Stimulated activated effector memory CD8-positive, alpha-beta T cell treated with anti-CD3 and anti-CD28 coated beads, Interleukin-12 subunit alpha, Interleukin-12 subunit beta, amount 100 ng/mL, for 72 hours (primary cell): Measurements from ENCODE around the gene ACSF3.
A peak's percentile ranks its signal among the peaks of the same experiment; 100 is the strongest.
"Not testable (repeated sequence)": the region's sequence is repeated elsewhere in the genome, so short reads cannot be mapped to it uniquely, and the experiment has no call there.

Experiments used
- ATAC-seq: fragments of 150-1000 bp; cut with Tn5 transposase; 2 replicates; pipeline ENCODE4 v1.10.0; 2021
- DNase-seq, 2 donors: peaks; one replicate each; pipeline ENCODE4 v3.0.0; 2021 to 2022; ENCODE audit warnings: low spot score in 2 of 2
- H3K27ac Mint-ChIP-seq: one replicate; pipeline ENCODE4 v1.8.0; 2022; ENCODE audit warnings: mild to moderate bottlenecking, mixed read lengths
- H3K36me3 Mint-ChIP-seq: one replicate; pipeline ENCODE4 v1.8.0; 2022; ENCODE audit warnings: mild to moderate bottlenecking, mixed read lengths
- H3K4me1 Mint-ChIP-seq: one replicate; pipeline ENCODE4 v1.8.0; 2022; ENCODE audit warnings: mixed read lengths
- H3K4me3 Mint-ChIP-seq: one replicate; pipeline ENCODE4 v1.8.0; 2022; ENCODE audit warnings: mild to moderate bottlenecking, mixed read lengths
- H3K9me3 Mint-ChIP-seq: one replicate; pipeline ENCODE4 v1.8.0; 2022; ENCODE audit warnings: mixed read lengths

Gene ACSF3

DNA sequence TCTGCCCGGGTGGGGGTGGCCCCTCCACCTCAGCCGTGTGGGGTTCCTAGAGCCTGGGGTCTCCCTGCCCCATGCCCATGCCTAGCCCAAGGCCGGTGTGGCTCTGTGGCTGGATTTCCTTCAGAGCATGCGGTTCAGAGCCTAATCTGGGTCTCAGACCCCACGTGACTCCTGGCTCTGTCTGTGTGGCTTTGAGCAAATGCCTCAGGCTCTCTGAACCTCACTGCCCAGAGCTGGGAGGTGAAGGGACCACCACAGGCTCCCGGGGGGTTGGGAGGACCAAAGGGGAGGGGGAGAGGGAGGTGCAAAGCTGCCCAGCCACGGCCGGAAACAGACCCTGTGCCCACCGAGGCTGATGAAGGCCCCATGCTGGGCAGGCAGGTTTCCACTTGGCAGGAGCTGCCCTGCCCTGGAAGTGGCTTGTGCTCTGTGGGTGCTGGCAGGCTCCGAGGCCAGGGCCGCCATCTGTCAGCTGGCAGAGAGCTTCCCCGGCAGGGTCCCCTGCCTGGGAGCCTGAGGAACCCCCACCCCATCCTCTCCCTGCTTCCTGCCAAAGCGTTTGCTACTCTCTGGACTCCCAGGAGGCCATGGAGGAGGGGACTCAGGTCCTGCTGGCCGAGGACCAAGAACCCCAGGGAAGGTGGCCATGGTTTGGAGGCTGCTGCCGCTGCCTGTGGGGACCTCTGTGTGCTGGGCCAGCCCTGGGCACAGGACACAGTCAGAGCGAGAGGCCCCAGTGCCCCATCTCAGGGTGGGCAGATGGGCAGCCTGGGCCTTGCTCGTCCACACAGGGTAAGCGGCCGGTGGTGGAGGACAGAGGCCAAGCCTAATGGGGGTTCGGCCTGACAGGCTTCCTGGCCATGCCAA, 81.9 kb downstream of the ACSF3 start:
- ATAC-seq (no peak), DNase-seq (no peak)
- Mint-ChIP-seq H3K9me3 (no peaks in the 10 kb centered on the region), H3K4me3 (no peak overlapping the region), H3K27ac (no peak overlapping the region), H3K36me3 (no peaks in the 10 kb centered on the region), H3K4me1 (peaks cover 6% of the 10 kb centered on the region)

DNA sequence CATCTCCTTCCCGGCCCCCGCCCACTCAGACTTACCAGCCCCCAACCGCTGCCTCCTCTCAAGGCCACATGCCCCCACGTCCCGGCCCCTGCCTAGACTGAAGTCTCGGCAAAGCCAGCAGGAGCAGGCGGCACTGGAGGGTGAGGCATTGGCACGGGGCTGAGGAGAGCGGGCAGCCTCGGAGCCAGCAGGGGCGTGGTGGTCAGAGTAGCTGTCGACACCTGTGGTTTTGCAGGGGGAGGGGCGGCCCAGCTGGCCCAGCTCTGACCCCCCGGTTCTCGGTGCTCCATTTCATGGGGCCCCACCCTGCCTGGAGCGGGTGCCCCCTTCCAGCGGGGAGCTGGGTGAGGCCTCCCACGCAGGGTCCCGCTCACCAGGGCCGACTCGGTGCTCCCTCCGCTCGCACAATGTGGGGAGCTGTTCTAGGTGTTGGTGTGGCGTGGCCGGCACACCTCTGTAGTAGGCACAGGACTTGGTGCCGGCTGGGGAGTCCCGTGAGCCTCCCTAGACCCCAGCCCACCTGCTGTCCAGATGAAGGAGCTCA, 82.6 kb downstream of the ACSF3 start:
- ATAC-seq (no peak), DNase-seq (no peak)
- no peaks in the 10 kb centered on the region for H3K4me1 Mint-ChIP-seq
- no peaks in the 10 kb centered on the region for H3K36me3 Mint-ChIP-seq
- no peak overlapping the region for H3K4me3 Mint-ChIP-seq
- H3K9me3 Mint-ChIP-seq: no peaks in the 10 kb centered on the region
- no peak overlapping the region for H3K27ac Mint-ChIP-seq

GRCh38 chr16:89176717-89177116, 83.1 kb downstream of the ACSF3 start:
- DNase-seq (no peak), ATAC-seq (no peak)
- H3K4me3 Mint-ChIP-seq: no peak overlapping the region
- peaks cover 3% of the 10 kb centered on the region for H3K36me3 Mint-ChIP-seq
- H3K9me3 Mint-ChIP-seq: no peaks in the 10 kb centered on the region
- no peaks in the 10 kb centered on the region for H3K4me1 Mint-ChIP-seq
- no peak overlapping the region for H3K27ac Mint-ChIP-seq

GRCh38 chr16:89177501-89177900, 83.8 kb downstream of the ACSF3 start:
- ATAC-seq (no peak), DNase-seq (no peak)
- Mint-ChIP-seq H3K9me3 (no peaks in the 10 kb centered on the region), H3K27ac (no peak overlapping the region), H3K36me3 (peaks cover 6% of the 10 kb centered on the region), H3K4me3 (no peak overlapping the region), H3K4me1 (no peaks in the 10 kb centered on the region)

DNA sequence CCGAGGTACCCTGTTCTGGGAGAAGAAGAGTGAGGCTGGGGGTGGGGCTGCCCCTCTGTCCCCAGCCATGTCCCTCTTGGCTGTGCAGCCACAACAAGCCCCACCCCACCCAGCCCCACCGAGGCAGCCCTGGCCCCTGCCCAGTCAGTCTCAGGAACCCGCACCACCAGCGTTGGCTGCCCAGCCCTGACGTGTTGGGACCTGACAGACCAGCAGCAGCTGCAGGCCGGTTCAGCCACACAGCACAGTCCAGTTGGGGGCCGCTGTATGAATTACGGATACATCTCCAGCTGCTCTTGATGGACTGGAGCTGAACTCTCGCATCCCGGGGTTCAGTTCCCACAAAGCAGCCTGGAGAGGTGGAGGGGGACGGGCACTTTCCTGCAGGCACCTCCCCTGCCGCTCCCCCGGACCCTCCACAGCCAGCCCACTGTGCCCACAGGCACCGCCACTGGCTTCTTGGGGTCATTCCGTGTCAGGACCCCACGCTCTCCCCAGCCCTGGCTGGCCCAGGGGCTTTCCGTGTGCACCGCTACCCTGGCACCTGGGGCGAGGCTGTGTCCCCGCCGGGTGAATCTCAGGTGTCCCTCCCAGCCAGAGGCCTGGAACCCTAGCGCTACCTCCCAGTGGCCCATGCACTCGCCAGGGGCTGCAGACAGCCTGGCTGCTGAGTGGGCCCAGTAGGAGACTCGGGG, 84.9 kb downstream of the ACSF3 start:
- DNase-seq: no peak
- ATAC-seq: no peak
- Mint-ChIP-seq H3K27ac (no peak overlapping the region), H3K4me1 (no peaks in the 10 kb centered on the region), H3K9me3 (no peaks in the 10 kb centered on the region), H3K36me3 (peaks cover 6% of the 10 kb centered on the region), H3K4me3 (no peak overlapping the region)

GRCh38 chr16:89179148-89179484, 85.5 kb downstream of the ACSF3 start:
- no peak overlapping the region for H3K4me3 Mint-ChIP-seq
- DNase-seq (no peak), ATAC-seq (no peak)
- peaks cover 6% of the 10 kb centered on the region for H3K36me3 Mint-ChIP-seq
- H3K9me3 Mint-ChIP-seq: no peaks in the 10 kb centered on the region
- no peak overlapping the region for H3K27ac Mint-ChIP-seq
- H3K4me1 Mint-ChIP-seq: no peaks in the 10 kb centered on the region

DNA sequence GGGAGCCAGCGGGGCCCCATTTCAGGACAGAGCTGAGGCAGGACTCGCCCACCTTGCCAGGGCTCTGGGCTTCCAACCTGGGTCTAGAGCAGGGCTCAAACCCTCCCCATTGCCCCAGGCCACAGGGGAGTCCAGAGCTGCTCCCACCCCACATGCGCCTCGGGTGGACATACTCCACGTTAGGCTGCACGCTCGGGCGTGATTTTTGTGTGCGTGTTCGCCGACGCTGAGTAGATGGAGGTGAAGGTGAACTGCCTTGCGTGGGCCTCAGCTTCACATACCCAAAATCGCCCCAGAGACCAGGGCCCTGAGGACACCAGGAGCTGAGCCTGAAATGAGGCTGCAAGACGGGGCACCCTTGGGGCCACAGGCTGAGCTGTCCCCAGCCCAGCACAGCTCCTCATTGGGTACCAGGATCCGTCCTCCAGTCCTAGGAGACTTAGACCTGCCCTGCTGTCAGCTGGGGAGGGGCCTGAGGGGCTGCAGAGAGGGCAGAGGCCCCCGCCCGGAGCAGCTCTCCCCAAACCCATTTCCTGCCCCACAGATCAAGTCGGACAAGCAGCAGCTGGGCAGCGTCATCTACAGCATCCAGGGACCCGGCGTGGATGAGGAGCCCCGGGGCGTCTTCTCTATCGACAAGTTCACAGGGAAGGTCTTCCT, 86.1 kb downstream of the ACSF3 start:
- H3K4me1 Mint-ChIP-seq: no peaks in the 10 kb centered on the region
- H3K4me3 Mint-ChIP-seq: no peak overlapping the region
- no peak overlapping the region for H3K27ac Mint-ChIP-seq
- DNase-seq (no peak), ATAC-seq (no peak)
- H3K36me3 Mint-ChIP-seq: peaks cover 6% of the 10 kb centered on the region
- H3K9me3 Mint-ChIP-seq: no peaks in the 10 kb centered on the region

- ATAC-seq (no peak), DNase-seq (no peak)
- Mint-ChIP-seq H3K9me3 (no peaks in the 10 kb centered on the region), H3K4me3 (no peak overlapping the region), H3K4me1 (peaks cover 7% of the 10 kb centered on the region), H3K36me3 (peaks cover 23% of the 10 kb centered on the region), H3K27ac (no peak overlapping the region)
Measured at GRCh38 chr16:89183463-89183862, 89.8 kb downstream of the ACSF3 start.

DNA sequence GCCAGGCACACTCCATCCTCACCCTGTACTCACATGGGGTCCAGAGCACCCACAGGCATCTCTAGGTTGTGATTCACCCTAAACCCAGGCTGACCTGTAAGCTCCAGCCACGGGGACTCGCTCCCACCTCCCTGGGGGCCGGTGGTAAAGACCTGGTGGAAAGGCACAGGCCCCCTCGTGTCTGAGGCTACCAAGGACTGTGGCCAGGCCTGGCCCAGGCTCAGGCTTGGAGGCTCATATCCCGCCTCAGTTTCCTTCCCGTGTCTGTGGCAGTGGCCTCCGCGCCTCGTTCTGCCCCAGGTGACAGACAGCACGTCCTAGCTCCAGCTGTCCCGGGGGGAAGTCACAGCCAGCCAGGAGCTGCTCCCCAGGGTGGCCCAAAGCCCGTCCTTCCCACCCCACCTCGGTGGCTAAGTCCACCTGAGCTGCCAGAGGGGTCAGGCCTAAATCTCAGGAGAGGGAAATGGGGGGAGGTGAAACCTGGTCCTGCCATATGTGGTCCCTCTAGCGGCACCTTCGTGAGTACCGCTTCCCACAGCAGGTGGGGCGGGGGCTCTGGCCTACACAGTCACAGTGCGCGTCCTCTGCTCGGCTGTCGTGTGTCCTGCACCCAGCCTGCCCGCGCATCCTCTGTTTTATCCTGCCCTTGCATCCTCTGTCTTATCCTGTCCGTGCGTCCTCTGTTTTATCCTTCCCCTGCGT, 90.5 kb downstream of the ACSF3 start:
- H3K4me1 Mint-ChIP-seq: peaks cover 7% of the 10 kb centered on the region
- no peak for DNase-seq
- no peak for ATAC-seq
- H3K4me3 Mint-ChIP-seq: no peak overlapping the region
- peaks cover 23% of the 10 kb centered on the region for H3K36me3 Mint-ChIP-seq
- H3K9me3 Mint-ChIP-seq: no peaks in the 10 kb centered on the region
- H3K27ac Mint-ChIP-seq: no peak overlapping the region

GRCh38 chr16:89184677-89184932, 91.0 kb downstream of the ACSF3 start:
- Mint-ChIP-seq H3K27ac (no peak overlapping the region), H3K9me3 (no peaks in the 10 kb centered on the region), H3K36me3 (peaks cover 23% of the 10 kb centered on the region), H3K4me3 (no peak overlapping the region), H3K4me1 (peaks cover 7% of the 10 kb centered on the region)
- no peak for DNase-seq
- ATAC-seq: no peak

DNA sequence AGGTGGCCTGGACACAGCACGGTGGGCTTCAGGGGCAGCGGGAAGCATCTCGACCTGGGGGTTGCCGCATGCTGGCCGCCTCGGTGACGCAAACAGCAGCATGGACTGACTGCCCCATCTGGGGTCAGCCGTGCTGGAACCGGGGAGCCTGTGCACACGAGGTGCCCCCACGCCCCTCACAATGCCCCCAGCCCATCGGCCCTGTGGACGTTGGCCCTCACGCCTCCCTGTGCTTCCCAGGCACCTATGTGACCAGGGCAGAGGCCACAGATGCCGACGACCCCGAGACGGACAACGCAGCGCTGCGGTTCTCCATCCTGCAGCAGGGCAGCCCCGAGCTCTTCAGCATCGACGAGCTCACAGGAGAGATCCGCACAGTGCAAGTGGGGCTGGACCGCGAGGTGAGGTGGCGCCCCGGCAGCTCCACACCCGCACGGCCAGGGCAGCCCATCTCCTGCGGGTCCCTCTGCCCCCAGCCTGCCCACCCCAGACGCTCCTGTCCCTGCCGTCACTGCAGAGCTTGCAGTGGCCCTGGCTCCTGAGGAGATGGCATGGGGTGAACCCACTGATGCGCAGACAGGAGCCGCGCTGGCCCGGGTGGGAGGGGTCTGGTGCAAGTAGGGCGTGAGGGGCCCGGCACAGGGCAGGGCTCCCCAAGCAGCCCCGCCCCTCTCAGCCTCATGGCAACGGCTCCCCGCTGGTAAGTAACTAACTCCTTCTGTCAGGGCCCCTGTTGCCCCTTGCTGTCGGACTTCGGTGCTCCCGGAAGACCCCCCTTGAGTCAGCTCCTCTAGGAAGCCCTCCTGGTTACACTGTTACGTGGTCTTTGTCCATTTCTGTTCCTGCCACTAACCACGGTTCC, 91.5 kb downstream of the ACSF3 start:
- ATAC-seq (peak; percentile 26), DNase-seq (no peak)
- no peak overlapping the region for H3K4me3 Mint-ChIP-seq
- no peaks in the 10 kb centered on the region for H3K9me3 Mint-ChIP-seq
- peaks cover 23% of the 10 kb centered on the region for H3K36me3 Mint-ChIP-seq
- H3K4me1 Mint-ChIP-seq: peaks cover 7% of the 10 kb centered on the region
- no peak overlapping the region for H3K27ac Mint-ChIP-seq

DNA sequence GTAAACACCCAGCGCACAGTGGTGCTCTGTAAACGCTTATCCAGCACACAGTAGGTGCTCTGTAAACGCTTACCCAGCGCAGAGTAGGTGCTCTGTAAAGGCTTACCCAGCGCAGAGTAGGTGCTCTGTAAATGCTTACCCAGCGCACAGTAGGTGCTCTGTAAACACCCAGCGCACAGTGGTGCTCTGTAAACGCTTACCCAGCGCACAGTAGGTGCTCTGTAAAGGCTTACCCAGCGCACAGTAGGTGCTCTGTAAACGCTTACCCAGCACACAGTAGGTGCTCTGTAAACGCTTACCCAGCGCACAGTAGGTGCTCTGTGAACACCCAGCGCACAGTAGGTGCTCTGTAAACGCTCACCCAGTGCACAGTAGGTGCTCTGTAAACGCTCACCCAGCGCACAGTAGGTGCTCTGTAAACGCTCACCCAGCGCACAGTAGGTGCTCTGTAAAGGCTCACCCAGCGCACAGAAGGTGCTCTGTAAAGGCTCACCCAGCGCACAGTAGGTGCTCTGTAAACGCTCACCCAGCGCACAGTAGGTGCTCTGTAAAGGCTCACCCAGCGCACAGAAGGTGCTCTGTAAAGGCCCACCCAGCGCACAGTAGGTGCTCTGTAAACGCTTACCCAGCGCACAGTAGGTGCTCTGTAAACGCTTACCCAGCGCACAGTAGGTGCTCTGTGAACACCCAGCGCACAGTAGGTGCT, 92.4 kb downstream of the ACSF3 start:
- not testable (repeated sequence) for H3K9me3 Mint-ChIP-seq, ATAC-seq, DNase-seq, H3K4me3 Mint-ChIP-seq, H3K4me1 Mint-ChIP-seq
- H3K27ac Mint-ChIP-seq: peak overlapping the region; percentile 81
- peaks cover 23% of the 10 kb centered on the region for H3K36me3 Mint-ChIP-seq

- ATAC-seq, DNase-seq, H3K4me3 Mint-ChIP-seq, H3K9me3 Mint-ChIP-seq, H3K4me1 Mint-ChIP-seq: not testable (repeated sequence)
- H3K36me3 Mint-ChIP-seq: peaks cover 21% of the 10 kb centered on the region
- peak overlapping the region; percentile 81 for H3K27ac Mint-ChIP-seq
Measured at GRCh38 chr16:89186593-89187031, 93.0 kb downstream of the ACSF3 start.
